ENCODE data around the gene CIB2. TPM values are rescaled to one million over a fixed set of nuclear protein-coding genes. Genes with fewer than 3 reads are reported as not detected.

Gene CIB2
- total RNA-seq: 1.9 TPM

- Histone ChIP-seq H3K9me3 (ENCODE audit: low read depth, low read length) (no peaks in the 10 kb centered on the region), H3K4me3 (ENCODE audit: low read length) (peak within 1 kb of the TSS; percentile 59), H3K27me3 (ENCODE audit: insufficient read depth, low read length) (no peaks in the 10 kb centered on the region), H3K4me1 (ENCODE audit: insufficient read depth, low read length) (peaks cover 13% of the 10 kb centered on the region)
These were observed at the start of gene CIB2 for GRCh38 chr15:78131295-78132061. Gene CIB2, minus strand, starts transcription at chr15:78131445. Its CDS starts 230 bp downstream, at chr15:78131215.

GRCh38 chr15:78179906-78180305 lies 48.7 kb upstream of the CIB2 start:
- Histone ChIP-seq H3K27me3 (ENCODE audit: insufficient read depth, low read length) (no peaks in the 10 kb centered on the region), H3K4me1 (ENCODE audit: insufficient read depth, low read length) (peaks cover 2% of the 10 kb centered on the region), H3K4me3 (ENCODE audit: low read length) (no peak overlapping the region), H3K9me3 (ENCODE audit: low read depth, low read length) (no peaks in the 10 kb centered on the region)

DNA sequence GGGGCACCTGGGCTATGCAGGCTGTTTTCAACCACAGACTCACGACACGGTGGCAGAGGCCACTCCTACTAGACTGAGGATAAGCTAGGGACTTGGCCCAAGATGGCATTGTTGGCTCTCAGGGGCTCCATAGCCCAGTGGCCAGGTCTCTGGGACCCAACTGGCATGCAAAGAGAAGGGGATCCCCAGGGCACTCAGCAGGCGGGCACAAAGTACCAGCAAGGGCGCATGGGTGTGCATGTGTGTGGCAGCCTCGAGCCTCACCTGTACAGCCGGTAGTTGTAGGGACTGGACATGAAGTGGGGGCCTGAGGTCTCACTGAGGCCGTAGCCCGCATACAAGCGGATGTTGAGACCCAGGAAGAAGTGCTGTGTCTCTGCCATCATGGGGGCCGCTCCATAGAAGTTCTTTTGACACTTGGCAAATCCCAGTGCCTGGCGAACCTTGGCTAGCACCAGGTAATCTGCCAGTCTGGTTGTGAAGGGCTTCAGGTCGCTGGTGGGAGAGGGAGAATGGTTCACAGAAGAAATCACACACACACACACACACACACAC lies 48.1 kb upstream of the CIB2 start:
- H3K4me1 ChIP-seq (ENCODE audit: insufficient read depth, low read length): peaks cover 7% of the 10 kb centered on the region
- H3K27me3 ChIP-seq (ENCODE audit: insufficient read depth, low read length): no peaks in the 10 kb centered on the region
- H3K4me3 ChIP-seq (ENCODE audit: low read length): no peak overlapping the region
- H3K9me3 ChIP-seq (ENCODE audit: low read depth, low read length): no peaks in the 10 kb centered on the region

DNA sequence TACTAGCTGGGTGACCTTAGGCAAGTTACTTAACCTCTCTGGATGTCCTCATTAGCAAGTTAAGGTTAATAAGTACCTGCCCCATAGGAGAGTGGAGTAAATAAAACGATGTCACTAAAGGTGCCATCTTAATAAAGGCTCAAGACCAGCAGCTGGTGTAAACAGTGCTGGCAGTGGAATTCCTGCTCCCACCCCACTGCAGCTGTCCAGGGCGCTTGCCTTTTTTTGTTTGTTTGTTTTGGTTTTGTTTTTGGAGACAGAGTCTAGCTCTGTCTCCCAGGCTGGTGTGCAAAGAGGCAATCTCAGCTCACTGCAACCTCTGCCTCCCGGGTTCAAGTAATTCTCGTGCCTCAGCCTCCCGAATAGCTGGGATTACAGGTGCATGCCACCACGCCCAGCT lies 46.8 kb upstream of the CIB2 start:
- Histone ChIP-seq H3K4me3 (ENCODE audit: low read length) (no peak overlapping the region), H3K4me1 (ENCODE audit: insufficient read depth, low read length) (peaks cover 20% of the 10 kb centered on the region), H3K9me3 (ENCODE audit: low read depth, low read length) (no peaks in the 10 kb centered on the region), H3K27me3 (ENCODE audit: insufficient read depth, low read length) (no peaks in the 10 kb centered on the region)

- Histone ChIP-seq H3K27me3 (ENCODE audit: insufficient read depth, low read length) (no peaks in the 10 kb centered on the region), H3K9me3 (ENCODE audit: low read depth, low read length) (no peaks in the 10 kb centered on the region), H3K4me1 (ENCODE audit: insufficient read depth, low read length) (peaks cover 26% of the 10 kb centered on the region), H3K4me3 (ENCODE audit: low read length) (no peak overlapping the region)
These were observed 46.2 kb upstream of the CIB2 start for GRCh38 chr15:78177447-78177873.

- no peak overlapping the region for H3K4me3 ChIP-seq (ENCODE audit: low read length)
- peaks cover 48% of the 10 kb centered on the region for H3K4me1 ChIP-seq (ENCODE audit: insufficient read depth, low read length)
- no peaks in the 10 kb centered on the region for H3K9me3 ChIP-seq (ENCODE audit: low read depth, low read length)
- H3K27me3 ChIP-seq (ENCODE audit: insufficient read depth, low read length): no peaks in the 10 kb centered on the region
These were observed 44.1 kb upstream of the CIB2 start for GRCh38 chr15:78175330-78175729.

DNA sequence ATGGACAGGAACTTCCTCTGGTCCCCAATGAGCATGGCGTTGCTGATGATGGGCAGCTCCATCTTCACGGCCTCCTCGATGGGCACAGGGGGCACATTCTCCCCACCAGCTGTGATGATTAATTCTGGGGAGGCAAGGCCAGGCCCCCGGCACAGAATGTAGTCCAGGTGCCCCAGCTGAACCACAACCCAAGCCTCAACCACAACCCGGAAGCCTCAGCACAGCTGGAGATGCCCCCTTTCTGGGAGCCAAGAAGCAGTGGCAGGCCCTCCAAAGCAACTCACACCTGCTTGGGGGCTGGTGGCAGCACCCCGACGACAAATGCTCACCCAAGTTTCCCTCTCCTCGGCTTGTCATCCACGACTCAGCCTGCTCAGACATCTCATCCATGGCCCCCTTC lies 43.2 kb upstream of the CIB2 start:
- Histone ChIP-seq H3K9me3 (ENCODE audit: low read depth, low read length) (no peaks in the 10 kb centered on the region), H3K27me3 (ENCODE audit: insufficient read depth, low read length) (no peaks in the 10 kb centered on the region), H3K4me1 (ENCODE audit: insufficient read depth, low read length) (peaks cover 54% of the 10 kb centered on the region), H3K4me3 (ENCODE audit: low read length) (no peak overlapping the region)

DNA sequence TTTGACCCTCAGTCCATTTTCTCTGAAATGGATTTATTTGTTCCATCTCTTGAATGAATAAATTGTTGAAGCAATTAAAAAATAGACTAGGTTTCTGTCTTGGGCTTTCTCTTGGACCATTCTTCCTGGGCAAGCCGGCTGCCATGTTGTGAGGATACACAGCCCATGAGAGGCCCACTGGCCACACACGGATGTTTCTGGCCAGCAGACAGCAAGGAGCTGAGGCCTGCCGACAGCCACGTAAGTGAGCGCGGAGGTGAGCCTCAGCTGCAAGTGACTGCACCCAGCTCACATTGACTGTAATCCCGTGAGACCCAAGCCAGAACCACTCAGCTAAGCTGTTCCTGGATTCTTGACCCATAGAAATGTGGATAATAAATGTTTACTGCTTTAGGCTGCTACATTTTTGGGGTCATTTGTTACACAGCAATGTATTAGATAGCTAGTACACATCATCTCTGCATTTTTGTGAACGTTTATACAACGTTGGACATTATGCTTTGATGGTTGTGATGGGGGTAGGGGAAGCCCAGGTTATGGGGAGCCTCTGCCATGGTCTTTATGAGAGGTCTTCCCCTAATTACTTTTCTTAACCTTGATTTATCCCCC lies 40.7 kb upstream of the CIB2 start:
- Histone ChIP-seq H3K4me1 (ENCODE audit: insufficient read depth, low read length) (peaks cover 59% of the 10 kb centered on the region), H3K4me3 (ENCODE audit: low read length) (no peak overlapping the region)

DNA sequence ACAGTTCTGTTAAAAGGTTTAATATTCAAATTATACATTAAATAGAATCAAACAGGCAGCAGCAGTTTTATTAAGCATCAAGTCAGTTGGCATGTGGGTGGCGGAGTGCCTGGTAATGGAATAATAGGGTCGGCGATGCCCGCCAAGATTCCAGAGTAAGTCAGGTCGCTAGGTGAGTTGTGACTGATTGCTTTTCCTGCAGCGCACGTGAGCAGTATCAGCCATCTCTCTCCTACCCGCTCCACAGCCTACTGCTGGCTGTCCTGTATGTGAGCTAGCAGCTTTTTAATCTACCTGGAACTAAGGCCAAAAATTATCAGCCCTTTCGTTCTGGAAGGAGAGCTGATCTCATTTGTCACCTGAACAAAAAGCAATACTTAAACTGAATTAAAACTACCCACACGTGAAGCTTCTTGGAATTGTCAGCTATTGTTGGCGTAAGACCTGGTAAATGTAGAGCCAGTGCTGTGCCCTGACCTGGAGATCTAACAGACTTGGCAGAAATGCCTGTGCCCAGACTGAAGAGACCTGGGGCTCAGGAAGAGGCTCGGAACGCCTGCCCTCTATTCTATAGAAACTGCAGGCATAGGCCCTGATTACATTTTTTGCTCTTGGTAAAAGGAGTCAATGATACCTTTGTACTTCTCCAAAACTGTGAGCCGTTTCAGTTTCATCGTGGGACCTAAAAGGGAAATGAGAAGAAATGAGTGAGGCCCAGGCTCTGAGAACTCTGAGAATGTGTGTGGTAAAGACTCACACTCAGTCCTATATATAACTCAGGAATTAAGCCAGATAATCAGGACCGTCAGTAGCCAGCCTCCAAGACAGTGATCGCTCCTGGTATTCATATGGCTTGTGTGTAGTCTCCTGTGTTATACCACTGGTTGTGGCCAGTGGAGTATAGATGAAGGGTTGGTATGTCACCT lies 39.9 kb upstream of the CIB2 start:
- Histone ChIP-seq H3K9me3 (ENCODE audit: low read depth, low read length) (no peaks in the 10 kb centered on the region), H3K27me3 (ENCODE audit: insufficient read depth, low read length) (no peaks in the 10 kb centered on the region), H3K4me1 (ENCODE audit: insufficient read depth, low read length) (peaks cover 59% of the 10 kb centered on the region), H3K4me3 (ENCODE audit: low read length) (no peak overlapping the region)

More for the DNA sequence above, 40.7 kb upstream of the CIB2 start:
- H3K27me3 ChIP-seq (ENCODE audit: insufficient read depth, low read length): no peaks in the 10 kb centered on the region
- no peaks in the 10 kb centered on the region for H3K9me3 ChIP-seq (ENCODE audit: low read depth, low read length)

DNA sequence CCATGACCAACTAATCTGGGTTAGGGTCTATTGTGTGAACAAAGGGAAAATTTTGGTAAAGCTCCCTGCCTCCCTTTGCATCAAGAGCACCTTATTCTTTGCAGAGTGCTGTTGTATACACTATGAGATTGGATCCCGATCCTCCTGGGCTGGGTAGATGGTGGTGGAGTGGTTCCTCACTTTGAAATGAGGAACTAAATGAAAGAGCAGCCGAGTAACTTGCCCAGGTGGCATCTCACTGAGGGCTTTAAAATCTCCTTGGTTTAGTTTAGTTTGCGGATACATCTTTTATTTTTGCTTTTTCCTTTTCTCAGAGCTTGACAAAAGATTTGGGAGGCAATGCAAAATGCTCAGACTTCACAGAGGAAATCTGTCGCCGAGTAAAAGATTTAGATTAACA lies 37.4 kb upstream of the CIB2 start:
- H3K27me3 ChIP-seq (ENCODE audit: insufficient read depth, low read length): no peaks in the 10 kb centered on the region
- no peak overlapping the region for H3K4me3 ChIP-seq (ENCODE audit: low read length)
- H3K9me3 ChIP-seq (ENCODE audit: low read depth, low read length): no peaks in the 10 kb centered on the region
- H3K4me1 ChIP-seq (ENCODE audit: insufficient read depth, low read length): peaks cover 45% of the 10 kb centered on the region

DNA sequence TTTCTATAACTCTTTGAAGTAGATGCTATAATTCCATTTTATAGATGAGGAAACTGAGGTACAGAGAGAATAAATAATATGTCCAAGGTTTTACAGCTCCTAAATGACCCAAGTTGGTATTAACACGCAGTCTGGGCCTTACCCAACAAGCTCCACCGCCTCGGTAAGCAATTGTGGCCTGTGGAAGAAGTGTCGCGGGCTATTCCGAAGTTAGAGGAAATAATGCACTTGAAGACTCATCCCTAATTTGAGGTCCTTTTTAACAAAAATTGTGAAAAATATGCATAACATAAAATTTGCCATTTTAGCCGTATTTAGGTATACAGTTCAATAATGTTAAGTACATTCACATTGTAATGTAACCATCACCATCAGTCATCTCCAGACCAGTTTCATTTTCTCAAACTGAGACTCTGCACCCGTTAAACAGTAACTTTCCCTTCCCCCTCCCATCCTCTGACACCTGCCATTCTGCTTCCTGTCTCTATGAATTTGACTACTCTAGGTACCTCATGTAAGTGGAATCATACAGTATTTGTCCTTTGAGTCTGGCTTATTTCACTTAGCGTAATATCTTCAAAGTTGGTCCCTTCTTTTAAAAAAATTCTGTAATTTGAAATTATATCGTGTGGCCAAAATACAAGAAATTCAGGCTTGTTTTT lies 36.1 kb upstream of the CIB2 start:
- peaks cover 32% of the 10 kb centered on the region for H3K4me1 ChIP-seq (ENCODE audit: insufficient read depth, low read length)
- no peak overlapping the region for H3K4me3 ChIP-seq (ENCODE audit: low read length)
- no peaks in the 10 kb centered on the region for H3K9me3 ChIP-seq (ENCODE audit: low read depth, low read length)
- H3K27me3 ChIP-seq (ENCODE audit: insufficient read depth, low read length): no peaks in the 10 kb centered on the region

DNA sequence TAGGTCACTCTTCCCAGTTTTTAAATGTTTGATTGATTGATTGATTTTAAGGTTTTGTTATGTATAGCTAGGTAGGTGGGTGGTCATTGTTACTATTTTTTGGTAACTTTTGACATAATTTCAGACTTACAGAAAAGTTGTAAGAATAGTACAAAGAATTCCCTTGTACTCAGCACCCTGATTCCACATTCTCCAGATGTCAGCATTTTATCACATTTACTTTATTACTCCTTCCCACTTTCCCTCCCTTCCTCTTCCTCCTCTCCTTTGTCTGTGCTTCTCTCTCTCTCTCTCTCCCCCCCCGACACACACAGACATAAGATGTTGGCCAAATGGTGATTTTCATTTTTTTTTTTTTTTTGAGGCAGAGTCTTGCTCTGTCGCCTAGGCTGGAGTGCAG lies 32.8 kb upstream of the CIB2 start:
- Histone ChIP-seq H3K4me1 (ENCODE audit: insufficient read depth, low read length) (peaks cover 6% of the 10 kb centered on the region), H3K4me3 (ENCODE audit: low read length) (no peak overlapping the region)

GRCh38 chr15:78162038-78162437 lies 30.8 kb upstream of the CIB2 start:
- peaks cover under 1% of the 10 kb centered on the region for H3K4me1 ChIP-seq (ENCODE audit: insufficient read depth, low read length)
- H3K27me3 ChIP-seq (ENCODE audit: insufficient read depth, low read length): no peaks in the 10 kb centered on the region
- no peak overlapping the region for H3K4me3 ChIP-seq (ENCODE audit: low read length)
- H3K9me3 ChIP-seq (ENCODE audit: low read depth, low read length): no peaks in the 10 kb centered on the region

More for the DNA sequence above, 32.8 kb upstream of the CIB2 start:
- no peaks in the 10 kb centered on the region for H3K9me3 ChIP-seq (ENCODE audit: low read depth, low read length)
- H3K27me3 ChIP-seq (ENCODE audit: insufficient read depth, low read length): no peaks in the 10 kb centered on the region

DNA sequence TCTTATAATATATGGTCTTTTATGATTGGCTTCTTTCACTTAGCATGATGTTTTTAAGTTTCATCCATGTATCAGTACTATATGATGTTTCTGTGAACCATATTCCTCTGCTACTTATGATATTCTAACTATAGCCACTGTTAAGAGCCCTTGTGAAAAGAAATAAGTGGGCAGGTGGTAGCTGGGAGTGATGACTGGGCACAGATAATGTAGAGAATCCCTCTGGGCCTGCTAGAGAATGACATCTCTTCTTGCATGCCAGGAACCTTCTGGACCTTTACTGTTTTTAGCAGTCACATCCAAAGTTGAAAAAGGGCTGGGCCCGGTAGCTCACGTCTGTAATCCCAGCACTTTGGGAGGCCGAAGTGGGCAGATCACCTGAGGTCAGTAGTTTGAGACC lies 28.1 kb upstream of the CIB2 start:
- Histone ChIP-seq H3K4me1 (ENCODE audit: insufficient read depth, low read length) (no peaks in the 10 kb centered on the region), H3K9me3 (ENCODE audit: low read depth, low read length) (no peaks in the 10 kb centered on the region), H3K4me3 (ENCODE audit: low read length) (no peak overlapping the region)

More for the DNA sequence above, 28.1 kb upstream of the CIB2 start:
- no peaks in the 10 kb centered on the region for H3K27me3 ChIP-seq (ENCODE audit: insufficient read depth, low read length)

All from mononuclear cell (primary cell).